Activated T-cell treated with anti-CD3 and anti-CD28 coated beads, Interleukin-2, amount 50 U/mL, for 24 hours (primary cell): ENCODE results near the gene LYRM4.
A peak's percentile ranks its signal among the peaks of the same experiment; 100 is the strongest.

Source experiments
- DNase-seq: peaks from one replicate; pipeline ENCODE4 v3.0.0-alpha.2; 2020
- H3K27ac Mint-ChIP-seq: 2 replicates; pipeline ENCODE4 v1.8.0; 2020; ENCODE audit warnings: mild to moderate bottlenecking, mixed read lengths
- H3K27me3 Mint-ChIP-seq: 2 replicates; pipeline ENCODE4 v1.8.0; 2020; ENCODE audit warnings: mixed read lengths
- H3K36me3 Mint-ChIP-seq: 2 replicates; pipeline ENCODE4 v1.8.0; 2020; ENCODE audit warnings: low read depth, mixed read lengths
- H3K4me1 Mint-ChIP-seq: 2 replicates; pipeline ENCODE4 v1.8.0; 2020; ENCODE audit warnings: low read depth, mixed read lengths
- H3K4me3 Mint-ChIP-seq: 2 replicates; pipeline ENCODE4 v1.8.0; 2020; ENCODE audit warnings: mild to moderate bottlenecking, moderate library complexity, mixed read lengths
- H3K9me3 Mint-ChIP-seq: 2 replicates; pipeline ENCODE4 v1.8.0; 2020; ENCODE audit warnings: mixed read lengths

LYRM4 gene

GRCh38 chr6:5136851-5137250 is 123.9 kb downstream of the LYRM4 start:
- Mint-ChIP-seq H3K9me3 (no peaks in the 10 kb centered on the region), H3K27me3 (no peaks in the 10 kb centered on the region), H3K27ac (no peak overlapping the region), H3K36me3 (peaks cover 6% of the 10 kb centered on the region), H3K4me1 (peaks cover 1% of the 10 kb centered on the region), H3K4me3 (no peak overlapping the region)
- no peak for DNase-seq

- no peak overlapping the region for H3K4me3 Mint-ChIP-seq
- H3K27ac Mint-ChIP-seq, result no peak overlapping the region
- DNase-seq, result peak; percentile 54
- no peaks in the 10 kb centered on the region for H3K9me3 Mint-ChIP-seq
- H3K27me3 Mint-ChIP-seq, result no peaks in the 10 kb centered on the region
- H3K4me1 Mint-ChIP-seq, result peaks cover 1% of the 10 kb centered on the region
- H3K36me3 Mint-ChIP-seq, result peaks cover 6% of the 10 kb centered on the region
Measured at GRCh38 chr6:5135788-5136376, 124.9 kb downstream of the LYRM4 start.

- H3K27ac Mint-ChIP-seq, result no peak overlapping the region
- H3K4me3 Mint-ChIP-seq, result no peak overlapping the region
- H3K4me1 Mint-ChIP-seq, result peaks cover 1% of the 10 kb centered on the region
- H3K36me3 Mint-ChIP-seq, result peaks cover 8% of the 10 kb centered on the region
- no peaks in the 10 kb centered on the region for H3K27me3 Mint-ChIP-seq
- no peak for DNase-seq
- no peaks in the 10 kb centered on the region for H3K9me3 Mint-ChIP-seq
Measured at GRCh38 chr6:5133943-5134342, 126.8 kb downstream of the LYRM4 start.

- no peak overlapping the region for H3K27ac Mint-ChIP-seq
- no peak overlapping the region for H3K4me3 Mint-ChIP-seq
- H3K9me3 Mint-ChIP-seq, result no peaks in the 10 kb centered on the region
Measured at GRCh38 chr6:5132731-5133130, 128.0 kb downstream of the LYRM4 start.

GRCh38 chr6:5130135-5130866 is 130.4 kb downstream of the LYRM4 start:
- H3K27ac Mint-ChIP-seq, result no peak overlapping the region
- no peaks in the 10 kb centered on the region for H3K4me1 Mint-ChIP-seq
- H3K27me3 Mint-ChIP-seq, result no peaks in the 10 kb centered on the region
- H3K9me3 Mint-ChIP-seq, result no peaks in the 10 kb centered on the region
- H3K4me3 Mint-ChIP-seq, result no peak overlapping the region
- peaks cover 5% of the 10 kb centered on the region for H3K36me3 Mint-ChIP-seq
- DNase-seq, result no peak

More at GRCh38 chr6:5132731-5133130, 128.0 kb downstream of the LYRM4 start:
- peaks cover 1% of the 10 kb centered on the region for H3K4me1 Mint-ChIP-seq
- DNase-seq, result no peak
- H3K36me3 Mint-ChIP-seq, result peaks cover 8% of the 10 kb centered on the region
- no peaks in the 10 kb centered on the region for H3K27me3 Mint-ChIP-seq

- Mint-ChIP-seq H3K4me3 (no peak overlapping the region), H3K9me3 (no peaks in the 10 kb centered on the region), H3K27ac (no peak overlapping the region), H3K27me3 (no peaks in the 10 kb centered on the region), H3K36me3 (peaks cover 2% of the 10 kb centered on the region), H3K4me1 (no peaks in the 10 kb centered on the region)
- DNase-seq, result no peak
Measured at GRCh38 chr6:5128351-5128750, 132.4 kb downstream of the LYRM4 start.

GRCh38 chr6:5127106-5127687 is 133.6 kb downstream of the LYRM4 start:
- Mint-ChIP-seq H3K27ac (no peak overlapping the region), H3K27me3 (no peaks in the 10 kb centered on the region), H3K9me3 (no peaks in the 10 kb centered on the region), H3K4me3 (no peak overlapping the region), H3K4me1 (no peaks in the 10 kb centered on the region), H3K36me3 (peaks cover 6% of the 10 kb centered on the region)
- DNase-seq, result no peak

- Mint-ChIP-seq H3K9me3 (no peaks in the 10 kb centered on the region), H3K27me3 (no peaks in the 10 kb centered on the region), H3K4me3 (no peak overlapping the region), H3K36me3 (peaks cover 6% of the 10 kb centered on the region), H3K4me1 (no peaks in the 10 kb centered on the region), H3K27ac (no peak overlapping the region)
- no peak for DNase-seq
Measured at GRCh38 chr6:5126214-5126613, 134.5 kb downstream of the LYRM4 start.

GRCh38 chr6:5125152-5126006 is 135.4 kb downstream of the LYRM4 start:
- no peak for DNase-seq
- Mint-ChIP-seq H3K9me3 (no peaks in the 10 kb centered on the region), H3K27me3 (no peaks in the 10 kb centered on the region), H3K4me3 (no peak overlapping the region), H3K36me3 (peaks cover 6% of the 10 kb centered on the region), H3K27ac (no peak overlapping the region), H3K4me1 (no peaks in the 10 kb centered on the region)

GRCh38 chr6:5124526-5124925 is 136.2 kb downstream of the LYRM4 start:
- H3K4me1 Mint-ChIP-seq, result no peaks in the 10 kb centered on the region
- H3K36me3 Mint-ChIP-seq, result peaks cover 6% of the 10 kb centered on the region
- no peak overlapping the region for H3K4me3 Mint-ChIP-seq
- H3K9me3 Mint-ChIP-seq, result no peaks in the 10 kb centered on the region
- no peak for DNase-seq
- no peaks in the 10 kb centered on the region for H3K27me3 Mint-ChIP-seq
- no peak overlapping the region for H3K27ac Mint-ChIP-seq

GRCh38 chr6:5123296-5124143 is 137.2 kb downstream of the LYRM4 start:
- H3K27me3 Mint-ChIP-seq, result no peaks in the 10 kb centered on the region
- H3K36me3 Mint-ChIP-seq, result peaks cover 4% of the 10 kb centered on the region
- H3K9me3 Mint-ChIP-seq, result no peaks in the 10 kb centered on the region
- no peaks in the 10 kb centered on the region for H3K4me1 Mint-ChIP-seq
- no peak overlapping the region for H3K4me3 Mint-ChIP-seq
- DNase-seq, result no peak
- no peak overlapping the region for H3K27ac Mint-ChIP-seq

GRCh38 chr6:5122504-5123112 is 138.1 kb downstream of the LYRM4 start:
- Mint-ChIP-seq H3K4me3 (no peak overlapping the region), H3K27me3 (no peaks in the 10 kb centered on the region), H3K9me3 (no peaks in the 10 kb centered on the region), H3K36me3 (peaks cover 4% of the 10 kb centered on the region), H3K27ac (no peak overlapping the region), H3K4me1 (no peaks in the 10 kb centered on the region)
- DNase-seq, result no peak

- DNase-seq, result no peak
- H3K9me3 Mint-ChIP-seq, result no peaks in the 10 kb centered on the region
Measured at GRCh38 chr6:5121956-5122355, 138.8 kb downstream of the LYRM4 start.

More at GRCh38 chr6:5121956-5122355, 138.8 kb downstream of the LYRM4 start:
- Mint-ChIP-seq H3K36me3 (peaks cover 4% of the 10 kb centered on the region), H3K27me3 (no peaks in the 10 kb centered on the region), H3K4me3 (no peak overlapping the region), H3K4me1 (no peaks in the 10 kb centered on the region), H3K27ac (no peak overlapping the region)
